NCI-H748 treated with DMSO at 0.1 percent for 48 hours (cell line): ENCODE results near the gene SAYSD1.

Source experiments
- DNase-seq: peaks from one replicate; lab custom pipeline; 2025; lab: John Stamatoyannopoulos, UW

The SAYSD1 gene

DNA sequence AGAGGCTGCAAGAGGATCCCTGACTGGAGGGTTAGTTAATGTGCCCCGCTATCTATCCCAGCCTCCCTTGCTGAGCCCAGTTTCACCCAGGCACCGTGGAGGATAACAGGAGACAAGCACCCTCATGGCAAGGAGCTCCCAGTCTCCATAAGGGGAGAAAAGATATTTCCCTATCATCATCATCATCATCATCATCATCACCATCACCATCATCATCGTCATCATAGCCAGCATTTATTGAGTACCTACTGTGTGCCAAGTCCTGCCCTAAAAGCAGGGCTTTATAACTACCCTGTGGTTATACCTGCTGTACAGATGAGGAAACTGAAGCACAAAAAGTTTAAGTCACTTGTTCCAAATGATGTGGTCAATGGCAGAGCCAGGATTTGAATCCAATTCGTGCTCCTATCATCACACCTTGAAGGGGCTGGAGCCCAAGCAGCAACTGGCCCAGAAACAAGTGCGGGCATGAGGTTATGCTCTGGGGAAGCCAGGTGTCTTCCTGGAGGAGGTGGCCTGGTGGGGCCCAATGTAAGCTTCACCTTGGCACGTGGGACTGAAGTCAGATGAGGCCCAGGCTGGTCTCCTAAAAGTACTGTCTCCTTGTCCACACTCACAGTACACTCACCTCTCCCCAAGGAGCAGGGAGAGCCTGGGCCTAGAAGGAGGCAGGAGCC lies 56.4 kb downstream of the SAYSD1 start:
- DNase-seq, result no peak

GRCh38 chr6:39057251-39058155 lies 57.5 kb downstream of the SAYSD1 start:
- no peak for DNase-seq

- DNase-seq, result no peak
Measured at GRCh38 chr6:39056681-39057080, 58.3 kb downstream of the SAYSD1 start.

DNA sequence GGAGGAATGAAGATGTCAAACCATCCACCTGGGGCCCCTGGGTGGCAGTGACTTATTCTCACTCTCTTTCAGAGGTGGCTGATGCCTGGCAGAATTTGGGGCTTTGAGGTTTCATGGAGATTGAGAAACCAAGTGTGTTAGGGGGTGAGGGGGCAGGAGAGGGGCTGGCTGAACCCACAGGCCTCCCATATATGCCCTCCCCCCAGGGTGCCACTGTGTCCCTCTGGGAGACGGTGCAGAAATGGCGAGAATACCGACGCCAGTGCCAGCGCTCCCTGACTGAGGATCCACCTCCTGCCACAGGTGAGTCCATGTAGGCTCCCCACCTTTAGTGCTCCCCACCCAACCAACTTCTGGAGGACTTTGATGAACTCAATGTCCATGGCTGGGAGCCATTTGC lies 58.8 kb downstream of the SAYSD1 start:
- DNase-seq, result no peak

DNA sequence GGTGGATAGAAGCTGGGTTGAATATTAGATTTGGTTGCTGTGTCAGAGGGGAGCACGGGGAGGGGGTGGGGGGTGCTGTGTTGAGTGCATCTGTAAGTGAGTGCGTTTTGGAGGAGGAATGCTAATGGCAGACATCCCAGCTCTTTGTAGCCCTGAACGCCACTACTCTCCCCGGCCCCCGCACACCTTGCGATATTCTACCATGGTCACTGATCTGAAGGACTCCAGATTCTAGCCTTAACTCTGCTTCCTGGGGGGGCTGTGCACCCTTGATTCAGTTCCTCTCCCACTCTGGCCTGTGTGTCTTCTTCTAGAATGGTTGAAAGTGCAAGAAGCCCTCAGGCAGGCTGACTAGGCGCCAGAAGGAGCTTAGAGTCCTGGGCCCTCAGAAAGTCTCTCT lies 59.3 kb downstream of the SAYSD1 start:
- no peak for DNase-seq

- no peak for DNase-seq
Measured at GRCh38 chr6:39054577-39055142, 60.3 kb downstream of the SAYSD1 start.
